IMR-90 (cell line): Measurements from ENCODE around the gene CACNG5. TPM values are rescaled to one million over a fixed set of nuclear protein-coding genes. Genes with fewer than 3 reads are reported as not detected.

Experiments
- ATAC-seq: fragments of 200-7000 bp; cut with Tn5 transposase; 2 replicates; pipeline ENCODE4 v1.9.1; 2020; ENCODE audit warnings: low read depth, mild to moderate bottlenecking, moderate library complexity
- BruUV-seq: library from RNA; stranded (reverse); fragments of 400-500 nt; replicated peaks from 2 replicates; lab custom pipeline; 2021; lab: Mats Ljungman, UMichigan
- CTCF ChIA-PET: fragments of 300-600 bp; formaldehyde crosslinking; extraction: SDS; loops from one replicate; lab custom pipeline; 2021; ENCODE audit warnings: antibody characterized with exemption; lab: Yijun Ruan, JAX
- POLR2A ChIA-PET: fragments of 300-600 bp; sonication (Branson Sonifier 250); formaldehyde crosslinking; loops from one replicate; lab custom pipeline; 2022; ENCODE audit warnings: antibody characterized with exemption; ENCODE audit not compliant: unreplicated experiment; lab: Charles Lee
- DNase-seq: peaks from one replicate; pipeline ENCODE4 v3.0.0; 2013
- H2AFZ ChIP-seq: replicated peaks from 2 replicates; pipeline ENCODE3; 2013; ENCODE audit warnings: low read length, mild to moderate bottlenecking; ENCODE audit not compliant: poor library complexity
- H2AK5ac ChIP-seq: 2 replicates; pipeline ENCODE4 v1.6.1; 2013; ENCODE audit warnings: low read depth, low read length, inconsistent platforms
- H2AK9ac ChIP-seq: replicated peaks from 2 replicates; pipeline ENCODE3; 2013; ENCODE audit warnings: mild to moderate bottlenecking, low read depth, low read length, moderate library complexity; ENCODE audit not compliant: poor library complexity
- H2BK120ac ChIP-seq: 2 replicates; pipeline ENCODE4 v1.6.1; 2013; ENCODE audit warnings: low read depth, low read length, inconsistent platforms
- H2BK15ac ChIP-seq: 3 replicates; pipeline ENCODE4 v1.6.1; 2013; ENCODE audit warnings: low read depth, low read length, inconsistent platforms
- H2BK20ac ChIP-seq: 2 replicates; pipeline ENCODE4 v1.6.1; 2013; ENCODE audit warnings: low read depth, mild to moderate bottlenecking, inconsistent platforms, low read length, moderate library complexity
- H2BK5ac ChIP-seq: 2 replicates; pipeline ENCODE4 v1.6.1; 2013; ENCODE audit warnings: mild to moderate bottlenecking, low read depth, low read length, inconsistent platforms; ENCODE audit not compliant: poor library complexity, severe bottlenecking
- H3K14ac ChIP-seq: replicated peaks from 2 replicates; pipeline ENCODE4 v1.6.1; 2013; ENCODE audit warnings: low read depth, low read length, inconsistent platforms
- H3K18ac ChIP-seq: 2 replicates; pipeline ENCODE4 v1.6.1; 2013; ENCODE audit warnings: low read depth, low read length, control low read depth
- H3K23ac ChIP-seq: 2 replicates; pipeline ENCODE4 v1.6.1; 2013; ENCODE audit warnings: low read depth, low read length, inconsistent platforms
- H3K27ac ChIP-seq: 2 replicates; pipeline ENCODE4 v1.5.1; 2013; ENCODE audit warnings: mild to moderate bottlenecking, control low read depth, low read length; ENCODE audit not compliant: insufficient read depth
- H3K27me3 ChIP-seq: 2 replicates; pipeline ENCODE4 v1.6.1; 2013; ENCODE audit warnings: low read length; ENCODE audit not compliant: control insufficient read depth, insufficient read depth
- H3K36me3 ChIP-seq: 2 replicates; pipeline ENCODE4 v1.6.1; 2013; ENCODE audit warnings: low read length, mixed read lengths; ENCODE audit not compliant: control insufficient read depth, insufficient read depth
- H3K4ac ChIP-seq: 2 replicates; pipeline ENCODE4 v1.6.1; 2013; ENCODE audit warnings: low read depth, low read length, inconsistent platforms
- H3K4me1 ChIP-seq: 2 replicates; pipeline ENCODE4 v1.6.1; 2013; ENCODE audit warnings: low read length, mixed read lengths; ENCODE audit not compliant: control insufficient read depth, insufficient read depth
- H3K4me2 ChIP-seq: 2 replicates; pipeline ENCODE4 v1.6.1; 2013; ENCODE audit warnings: low read depth, mild to moderate bottlenecking, control low read depth, low read length, moderate library complexity
- H3K4me3 ChIP-seq: 2 replicates; pipeline ENCODE4 v1.5.1; 2013; ENCODE audit warnings: low read depth, mild to moderate bottlenecking, control low read depth, low read length, moderate library complexity; ENCODE audit not compliant: insufficient read depth
- H3K56ac ChIP-seq: 2 replicates; pipeline ENCODE4 v1.6.1; 2013; ENCODE audit warnings: low read length, inconsistent platforms; ENCODE audit not compliant: insufficient read depth; ENCODE audit errors: extremely low read depth
- H3K79me1 ChIP-seq, 2 experiments: 2 replicates each; pipeline ENCODE4 v1.6.1; 2013; ENCODE audit warnings: low read length in 2 of 2, inconsistent platforms in 1 of 2, low read depth in 1 of 2
- H3K9ac ChIP-seq: 2 replicates; pipeline ENCODE4 v1.6.1; 2013; ENCODE audit warnings: low read depth, low read length, control low read depth
- H3K9me1 ChIP-seq: 2 replicates; pipeline ENCODE4 v1.6.1; 2013; ENCODE audit warnings: low read length, inconsistent platforms; ENCODE audit not compliant: insufficient read depth
- H3K9me3 ChIP-seq: 2 replicates; pipeline ENCODE4 v1.6.1; 2013; ENCODE audit warnings: low read length; ENCODE audit not compliant: control insufficient read depth, insufficient read depth
- H4K20me1 ChIP-seq: 2 replicates; pipeline ENCODE4 v1.6.1; 2013; ENCODE audit warnings: low read length, inconsistent platforms; ENCODE audit not compliant: insufficient read depth
- H4K5ac ChIP-seq: 2 replicates; pipeline ENCODE4 v1.6.1; 2013; ENCODE audit warnings: mild to moderate bottlenecking, low read depth, low read length, control low read depth
- H4K8ac ChIP-seq, 2 experiments: 2 replicates each; pipeline ENCODE4 v1.6.1; 2013; ENCODE audit warnings: low read depth in 2 of 2, low read length in 2 of 2, control low read depth in 1 of 2, inconsistent platforms in 1 of 2
- H4K91ac ChIP-seq: 2 replicates; pipeline ENCODE4 v1.6.1; 2013; ENCODE audit warnings: low read depth, low read length, inconsistent platforms; ENCODE audit not compliant: insufficient read depth
- BHLHE40 ChIP-seq: fragments of 150-350 bp; IDR thresholded peaks from 2 replicates; pipeline ENCODE4 v1.6.1; 2016; ENCODE audit warnings: mild to moderate bottlenecking, low read depth, low read length
- CEBPB ChIP-seq: IDR thresholded peaks from 2 replicates; pipeline ENCODE4 v1.6.1; 2012; ENCODE audit warnings: low read depth, low read length, improper control_type of control experiment
- CHD1 ChIP-seq: IDR thresholded peaks from 2 replicates; pipeline ENCODE4 v1.6.1; 2012; ENCODE audit warnings: low read depth, low read length, improper control_type of control experiment
- MXI1 ChIP-seq: IDR thresholded peaks from 2 replicates; pipeline ENCODE4 v1.6.1; 2012; ENCODE audit warnings: low read depth, mild to moderate bottlenecking, low read length, moderate library complexity, borderline replicate concordance
- RCOR1 ChIP-seq: IDR thresholded peaks from 2 replicates; pipeline ENCODE4 v1.6.1; 2012; ENCODE audit warnings: mild to moderate bottlenecking, low read length, improper control_type of control experiment; ENCODE audit not compliant: insufficient replicate concordance
- RFX5 ChIP-seq: IDR thresholded peaks from 2 replicates; pipeline ENCODE4 v1.8.0; 2012; ENCODE audit warnings: low read depth, mild to moderate bottlenecking, low read length, moderate library complexity
- SMC3 ChIP-seq: fragments of 150-350 bp; IDR thresholded peaks from 2 replicates; pipeline ENCODE4 v1.6.1; 2016; ENCODE audit warnings: low read depth, mild to moderate bottlenecking, antibody characterized with exemption, low read length, moderate library complexity
- WGBS, 2 experiments: methylation state at CpG; one replicate each; pipeline versions ENCODE4 v1.1.5 to v1.1.7; 2013; ENCODE audit warnings: missing lambda C conversion rate in 2 of 2; ENCODE audit not compliant: insufficient read length in 1 of 2; ENCODE audit errors: extremely low coverage in 2 of 2; 5-methylcytosine and 5-hydroxymethylcytosine counted together
- dilution Hi-C: fragments of 300-500 bp; cut with HindIII; formaldehyde crosslinking; loops from one replicate; pipeline ENCODE4 v1.14.3; 2018; ENCODE audit warnings: low sequenced_read_pairs; ENCODE audit not compliant: unreplicated experiment
- in situ Hi-C: fragments of 300-500 bp; cut with MboI; formaldehyde crosslinking; loops from 3 replicates; pipeline ENCODE4 v1.14.3; 2019; ENCODE audit warnings: low sequenced_read_pairs, inconsistent platforms, mixed read lengths
- intact Hi-C: fragments of 100-400 bp; cut with micrococcal nuclease; formaldehyde crosslinking; loops from 2 replicates; pipeline ENCODE4 v1.10.0; 2022
- polyA plus RNA-seq, 3 experiments: library from polyadenylated mRNA; depleted of rRNA; stranded (reverse); fragments of >200 nt; gene quantifications; 2 replicates each; pipeline ENCODE4 v1.2.3, GENCODE V29; 2012; ENCODE audit warnings: low replicate concordance in 1 of 3
- total RNA-seq: library from RNA; depleted of rRNA; stranded (reverse); fragments of >200 nt; gene quantifications from 2 replicates; pipeline ENCODE4 v1.2.3, GENCODE V29; 2012
- TF ChIP-seq, protein P1 (sequence below): fragments of 150-350 bp; IDR thresholded peaks from 2 replicates; pipeline ENCODE4 v1.6.1; 2016; ENCODE audit warnings: low read depth, mild to moderate bottlenecking, low read length, moderate library complexity, borderline replicate concordance
- TF ChIP-seq, protein P2 (sequence below): conservative IDR thresholded peaks from 2 replicates; pipeline ENCODE4 v1.5.1; 2012; ENCODE audit warnings: mild to moderate bottlenecking, low read depth, low read length, improper control_type of control experiment

CACNG5 gene
- total and polyA plus RNA-seq, 2 of the 4 experiments (the other 2 are of a cell fraction): not detected

DNA sequence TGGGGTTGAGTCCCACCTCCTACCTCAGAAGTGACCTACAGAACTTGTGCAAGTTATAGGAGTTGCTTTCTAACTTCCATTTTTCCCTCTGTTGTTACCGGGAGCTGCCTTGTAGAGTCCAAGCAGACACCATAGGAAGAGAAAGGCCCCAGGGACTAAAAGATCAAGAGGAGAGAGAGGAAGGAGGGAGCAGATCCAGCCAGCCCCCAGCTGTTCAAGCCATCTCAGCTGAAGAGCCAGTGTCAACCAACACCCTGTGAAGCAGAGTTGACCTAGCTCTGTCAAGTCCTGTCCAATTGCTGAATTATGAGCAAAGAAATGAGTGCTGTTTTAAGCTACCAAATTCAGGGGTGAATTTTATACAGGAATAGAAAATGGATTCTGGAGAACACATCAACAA is 94.7 kb downstream of the CACNG5 start:
- H3K4me3 ChIP-seq: no peak overlapping the region
- intact Hi-C loops (no loop called here), dilution Hi-C loops (no loop called here), in situ Hi-C loops (no loop called here)
- H3K4me1 ChIP-seq: no peaks in the 10 kb centered on the region
- no CpG with 5 or more reads among the region's 1 CpG for WGBS, 2 experiments
- peaks cover 28% of the 10 kb centered on the region for H3K27me3 ChIP-seq
- H2BK120ac ChIP-seq: no peak overlapping the region
- no peak overlapping the region for H4K5ac ChIP-seq
- no peak overlapping the region for H3K18ac ChIP-seq
- no peak overlapping the region for H2AFZ ChIP-seq
- no peak for TF ChIP-seq MXI1
- no peak for TF ChIP-seq CEBPB
- TF ChIP-seq RFX5: no peak
- no peak for TF ChIP-seq RCOR1
- TF ChIP-seq, protein P1, sequence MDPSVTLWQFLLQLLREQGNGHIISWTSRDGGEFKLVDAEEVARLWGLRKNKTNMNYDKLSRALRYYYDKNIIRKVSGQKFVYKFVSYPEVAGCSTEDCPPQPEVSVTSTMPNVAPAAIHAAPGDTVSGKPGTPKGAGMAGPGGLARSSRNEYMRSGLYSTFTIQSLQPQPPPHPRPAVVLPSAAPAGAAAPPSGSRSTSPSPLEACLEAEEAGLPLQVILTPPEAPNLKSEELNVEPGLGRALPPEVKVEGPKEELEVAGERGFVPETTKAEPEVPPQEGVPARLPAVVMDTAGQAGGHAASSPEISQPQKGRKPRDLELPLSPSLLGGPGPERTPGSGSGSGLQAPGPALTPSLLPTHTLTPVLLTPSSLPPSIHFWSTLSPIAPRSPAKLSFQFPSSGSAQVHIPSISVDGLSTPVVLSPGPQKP: no peak
- no peak for TF ChIP-seq BHLHE40
- no peak for TF ChIP-seq SMC3
- TF ChIP-seq, protein P2, sequence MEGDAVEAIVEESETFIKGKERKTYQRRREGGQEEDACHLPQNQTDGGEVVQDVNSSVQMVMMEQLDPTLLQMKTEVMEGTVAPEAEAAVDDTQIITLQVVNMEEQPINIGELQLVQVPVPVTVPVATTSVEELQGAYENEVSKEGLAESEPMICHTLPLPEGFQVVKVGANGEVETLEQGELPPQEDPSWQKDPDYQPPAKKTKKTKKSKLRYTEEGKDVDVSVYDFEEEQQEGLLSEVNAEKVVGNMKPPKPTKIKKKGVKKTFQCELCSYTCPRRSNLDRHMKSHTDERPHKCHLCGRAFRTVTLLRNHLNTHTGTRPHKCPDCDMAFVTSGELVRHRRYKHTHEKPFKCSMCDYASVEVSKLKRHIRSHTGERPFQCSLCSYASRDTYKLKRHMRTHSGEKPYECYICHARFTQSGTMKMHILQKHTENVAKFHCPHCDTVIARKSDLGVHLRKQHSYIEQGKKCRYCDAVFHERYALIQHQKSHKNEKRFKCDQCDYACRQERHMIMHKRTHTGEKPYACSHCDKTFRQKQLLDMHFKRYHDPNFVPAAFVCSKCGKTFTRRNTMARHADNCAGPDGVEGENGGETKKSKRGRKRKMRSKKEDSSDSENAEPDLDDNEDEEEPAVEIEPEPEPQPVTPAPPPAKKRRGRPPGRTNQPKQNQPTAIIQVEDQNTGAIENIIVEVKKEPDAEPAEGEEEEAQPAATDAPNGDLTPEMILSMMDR: no peak
- no peak for TF ChIP-seq CHD1
- no peak overlapping the region for H3K4ac ChIP-seq
- no peak overlapping the region for H2AK9ac ChIP-seq
- H3K23ac ChIP-seq: no peak overlapping the region
- no peaks in the 10 kb centered on the region for H3K36me3 ChIP-seq
- no peak overlapping the region for H2BK5ac ChIP-seq
- no peak overlapping the region for H2BK20ac ChIP-seq
- ATAC-seq (no peak), DNase-seq (no peak)
- H3K79me1 ChIP-seq: no peaks in the 10 kb centered on the region
- no peaks in the 10 kb centered on the region for H4K20me1 ChIP-seq
- CTCF ChIA-PET: no interaction called here
- H3K9ac ChIP-seq: no peak overlapping the region
- H4K8ac ChIP-seq: no peak overlapping the region
- no peaks in the 10 kb centered on the region for H3K9me3 ChIP-seq
- BruUV-seq: no TSS peak
- H3K14ac ChIP-seq: no peak overlapping the region
- no peak overlapping the region for H3K56ac ChIP-seq
- no peak overlapping the region for H3K4me2 ChIP-seq
- POLR2A ChIA-PET: no interaction called here
- no peaks in the 10 kb centered on the region for H3K9me1 ChIP-seq
- no peak overlapping the region for H2AK5ac ChIP-seq
- no peak overlapping the region for H4K91ac ChIP-seq
- no peak overlapping the region for H3K27ac ChIP-seq
- H2BK15ac ChIP-seq: no peak overlapping the region
